CD14-positive monocyte (primary cell): Measurements from ENCODE around the gene PRKCA. TPM values are rescaled to one million over a fixed set of nuclear protein-coding genes. Genes with fewer than 3 reads are reported as not detected.

Experiments
- DNase-seq, 3 donors: peaks; one replicate each; pipeline ENCODE4 v3.0.0-alpha.2; 2011 to 2022
- H2AFZ ChIP-seq: 2 replicates; pipeline ENCODE4 v1.6.0; 2012; ENCODE audit warnings: mild to moderate bottlenecking, low read depth, low read length, inconsistent platforms; ENCODE audit not compliant: insufficient read depth, poor library complexity, severe bottlenecking
- H3K27ac ChIP-seq, 2 donors: 1 replicate in 1 of 2; 2 replicates in 1 of 2; pipeline ENCODE4 v1.5.1; 2012 to 2013; ENCODE audit warnings: low read length in 2 of 2, control low read depth in 1 of 2, inconsistent platforms in 1 of 2, low read depth in 1 of 2, mild to moderate bottlenecking in 1 of 2
- H3K27me3 ChIP-seq, 2 donors: one replicate each; pipeline versions ENCODE4 v1.6.0 to v1.6.1; 2011 to 2013; ENCODE audit warnings: low read length in 2 of 2; ENCODE audit not compliant: control insufficient read depth in 2 of 2, insufficient read depth in 2 of 2
- H3K36me3 ChIP-seq, 2 donors: replicated peaks in 1 of 2; 1 replicate in 1 of 2; 2 replicates in 1 of 2; pipeline versions ENCODE4 v1.5.1 to v1.6.1; 2012 to 2013; ENCODE audit warnings: low read length in 2 of 2, control low read depth in 1 of 2, inconsistent platforms in 1 of 2, mild to moderate bottlenecking in 1 of 2; ENCODE audit not compliant: insufficient read depth in 2 of 2, control insufficient read depth in 1 of 2
- H3K4me1 ChIP-seq, 2 donors: 1 replicate in 1 of 2; 2 replicates in 1 of 2; pipeline versions ENCODE4 v1.5.1 to v1.6.1; 2012 to 2013; ENCODE audit warnings: low read length in 2 of 2, control low read depth in 1 of 2, inconsistent platforms in 1 of 2, mild to moderate bottlenecking in 1 of 2, moderate library complexity in 1 of 2; ENCODE audit not compliant: insufficient read depth in 2 of 2, control insufficient read depth in 1 of 2
- H3K4me2 ChIP-seq: replicated peaks from 2 replicates; pipeline ENCODE3; 2012; ENCODE audit warnings: low read length, moderate library complexity, mild to moderate bottlenecking; ENCODE audit not compliant: poor library complexity, severe bottlenecking; ENCODE audit errors: extremely low read depth
- H3K4me3 ChIP-seq, 3 experiments: fragments of 200-600 bp in 1 of 3; sonication (generic) in 1 of 3; replicated peaks in 1 of 3; 1 replicate in 2 of 3; 2 replicates in 1 of 3; pipeline ENCODE4 v1.5.1; 2011 to 2013; ENCODE audit warnings: low read length in 3 of 3, mild to moderate bottlenecking in 3 of 3, control low read depth in 2 of 3, low read depth in 2 of 3, inconsistent platforms in 1 of 3, moderate library complexity in 1 of 3
- H3K79me2 ChIP-seq: 2 replicates; pipeline ENCODE4 v1.6.0; 2012; ENCODE audit warnings: mild to moderate bottlenecking, control low read depth, inconsistent platforms, low read length, moderate library complexity; ENCODE audit not compliant: insufficient read depth
- H3K9ac ChIP-seq: 2 replicates; pipeline ENCODE4 v1.6.0; 2017; ENCODE audit warnings: low read length, mild to moderate bottlenecking; ENCODE audit not compliant: insufficient read depth, poor library complexity, severe bottlenecking
- H3K9me3 ChIP-seq, 2 donors: replicated peaks in 1 of 2; 1 replicate in 1 of 2; 2 replicates in 1 of 2; pipeline versions ENCODE4 v1.5.1 to v1.6.1; 2012 to 2013; ENCODE audit warnings: low read length in 2 of 2, control low read depth in 1 of 2; ENCODE audit not compliant: control insufficient read depth in 1 of 2, insufficient read depth in 1 of 2
- H4K20me1 ChIP-seq: 2 replicates; pipeline ENCODE4 v1.6.0; 2012; ENCODE audit warnings: mild to moderate bottlenecking, low read length, control low read depth, moderate library complexity; ENCODE audit not compliant: insufficient read depth
- H3K27ac Mint-ChIP-seq, 7 donors: one replicate each; pipeline ENCODE4 v1.8.0; 2020; ENCODE audit warnings: mild to moderate bottlenecking in 7 of 7, mixed read lengths in 7 of 7, moderate library complexity in 6 of 7, inconsistent platforms in 2 of 7
- H3K27me3 Mint-ChIP-seq, 3 donors: one replicate each; pipeline ENCODE4 v1.8.0; 2021 to 2022; ENCODE audit warnings: low read depth in 3 of 3, mild to moderate bottlenecking in 3 of 3, mixed read lengths in 3 of 3, moderate library complexity in 3 of 3, inconsistent platforms in 1 of 3
- H3K36me3 Mint-ChIP-seq, 2 donors: one replicate each; pipeline ENCODE4 v1.8.0; 2020; ENCODE audit warnings: mixed read lengths in 2 of 2, inconsistent platforms in 1 of 2, mild to moderate bottlenecking in 1 of 2
- H3K4me1 Mint-ChIP-seq: one replicate; pipeline ENCODE4 v1.8.0; 2020; ENCODE audit warnings: mild to moderate bottlenecking, mixed read lengths
- H3K4me3 Mint-ChIP-seq, 2 donors: one replicate each; pipeline ENCODE4 v1.8.0; 2020; ENCODE audit warnings: mild to moderate bottlenecking in 2 of 2, mixed read lengths in 2 of 2, moderate library complexity in 1 of 2
- H3K9me3 Mint-ChIP-seq, 7 donors: one replicate each; pipeline ENCODE4 v1.8.0; 2020 to 2022; ENCODE audit warnings: mixed read lengths in 7 of 7, mild to moderate bottlenecking in 6 of 7, moderate library complexity in 6 of 7, inconsistent platforms in 2 of 7
- WGBS: methylation state at CpG from one replicate; pipeline ENCODE4 v1.1.5; 2013; ENCODE audit warnings: missing lambda C conversion rate; ENCODE audit not compliant: insufficient coverage; 5-methylcytosine and 5-hydroxymethylcytosine counted together
- intact Hi-C, 2 donors: fragments of 100-400 bp; cut with micrococcal nuclease; formaldehyde crosslinking; loops; one replicate each; pipeline versions ENCODE4 v1.15.0 to v1.15.1; 2023
- polyA plus RNA-seq, 3 donors: library from polyadenylated mRNA; depleted of rRNA in 1 of 3; unstranded in 2 of 3; stranded (reverse) in 1 of 3; fragments of 300-500 nt in 2 of 3; fragments of >200 nt in 1 of 3; fragmentation: Illumina TruSeq in 2 of 3; gene quantifications; 1 replicate in 2 of 3; 2 replicates in 1 of 3; pipeline ENCODE4 v1.2.3, GENCODE V29; 2012 to 2021
- TF ChIP-seq, protein P1 (sequence below): fragments of 200-600 bp; IDR thresholded peaks from one replicate; pipeline ENCODE4 v1.8.0; 2022; ENCODE audit warnings: antibody characterized with exemption, mild to moderate bottlenecking

The PRKCA gene
- polyA plus RNA-seq, 3 donors, result 0.22 to 7.1 (median 0.30) TPM

DNA sequence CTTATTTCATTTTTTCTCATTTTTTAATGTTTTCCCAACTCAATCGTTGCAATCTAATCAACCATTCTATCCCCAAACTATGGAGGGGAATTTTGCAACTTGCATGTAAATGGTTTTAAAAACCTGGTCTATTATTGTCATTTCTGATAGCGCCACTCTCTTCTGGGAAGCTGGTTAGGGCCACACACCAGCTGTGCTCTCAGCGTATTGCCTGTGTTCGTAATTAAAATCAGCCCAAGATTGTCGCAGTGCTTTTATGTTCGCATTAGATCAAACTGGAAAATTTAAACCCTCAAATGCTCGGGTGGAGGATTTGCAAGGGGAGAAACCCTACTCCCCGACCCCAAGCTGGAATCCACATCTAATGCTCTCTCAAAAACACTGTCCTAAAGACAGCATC lies 409.0 kb downstream of the PRKCA start:
- intact Hi-C loops, result no loop called here
- H3K9me3 Mint-ChIP-seq, result no peaks in the 10 kb centered on the region

DNA sequence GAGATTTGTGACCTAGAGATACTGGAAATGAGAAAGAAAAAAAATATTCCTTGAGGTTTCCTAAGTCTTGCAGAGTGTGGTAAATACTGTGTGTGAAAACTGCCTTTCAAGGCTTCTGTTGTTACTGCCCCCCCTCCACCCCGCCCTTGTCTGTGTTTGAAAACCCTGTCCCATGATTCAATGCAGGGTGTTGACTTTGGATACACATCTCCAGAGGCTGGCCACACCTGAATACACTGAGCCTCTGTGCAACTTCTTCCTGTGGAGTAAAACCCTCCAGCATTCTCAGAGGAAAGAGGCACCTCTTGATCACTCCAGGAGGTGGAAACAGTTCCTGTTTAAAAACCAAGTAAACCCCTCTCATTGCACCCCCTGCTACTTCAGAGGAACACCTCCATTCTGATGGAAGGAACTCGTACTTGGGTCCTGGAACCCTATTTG lies 409.5 kb downstream of the PRKCA start:
- Histone ChIP-seq H3K27ac (no peak overlapping the region), H3K27me3 (no peaks in the 10 kb centered on the region), H3K36me3 (peaks cover 0 to 3% of the 10 kb centered on the region in 2 donors), H3K9me3 (no peaks in the 10 kb centered on the region), H3K79me2 (no peaks in the 10 kb centered on the region), H3K9ac (no peak overlapping the region), H2AFZ (no peak overlapping the region), H3K4me3 (no peak overlapping the region), H4K20me1 (no peaks in the 10 kb centered on the region), H3K4me2 (no peak overlapping the region), H3K4me1 (no peaks in the 10 kb centered on the region)
- TF ChIP-seq, protein P1, sequence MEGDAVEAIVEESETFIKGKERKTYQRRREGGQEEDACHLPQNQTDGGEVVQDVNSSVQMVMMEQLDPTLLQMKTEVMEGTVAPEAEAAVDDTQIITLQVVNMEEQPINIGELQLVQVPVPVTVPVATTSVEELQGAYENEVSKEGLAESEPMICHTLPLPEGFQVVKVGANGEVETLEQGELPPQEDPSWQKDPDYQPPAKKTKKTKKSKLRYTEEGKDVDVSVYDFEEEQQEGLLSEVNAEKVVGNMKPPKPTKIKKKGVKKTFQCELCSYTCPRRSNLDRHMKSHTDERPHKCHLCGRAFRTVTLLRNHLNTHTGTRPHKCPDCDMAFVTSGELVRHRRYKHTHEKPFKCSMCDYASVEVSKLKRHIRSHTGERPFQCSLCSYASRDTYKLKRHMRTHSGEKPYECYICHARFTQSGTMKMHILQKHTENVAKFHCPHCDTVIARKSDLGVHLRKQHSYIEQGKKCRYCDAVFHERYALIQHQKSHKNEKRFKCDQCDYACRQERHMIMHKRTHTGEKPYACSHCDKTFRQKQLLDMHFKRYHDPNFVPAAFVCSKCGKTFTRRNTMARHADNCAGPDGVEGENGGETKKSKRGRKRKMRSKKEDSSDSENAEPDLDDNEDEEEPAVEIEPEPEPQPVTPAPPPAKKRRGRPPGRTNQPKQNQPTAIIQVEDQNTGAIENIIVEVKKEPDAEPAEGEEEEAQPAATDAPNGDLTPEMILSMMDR, result no peak
- WGBS, result 10% methylated on average over 2 of the region's 2 CpGs
- intact Hi-C loops, result no loop called here
- Mint-ChIP-seq H3K4me3 (no peak overlapping the region), H3K9me3 (no peaks in the 10 kb centered on the region), H3K27me3 (peaks cover 0 to 2% (median 0%) of the 10 kb centered on the region in 3 donors), H3K4me1 (no peaks in the 10 kb centered on the region), H3K36me3 (peaks cover 12 to 26% of the 10 kb centered on the region in 2 donors), H3K27ac (no peak overlapping the region)
- no peak for DNase-seq

More for the DNA sequence above, 409.0 kb downstream of the PRKCA start:
- Histone ChIP-seq H3K27me3 (no peaks in the 10 kb centered on the region), H3K9ac (no peak overlapping the region), H3K9me3 (no peaks in the 10 kb centered on the region), H3K36me3 (no peaks in the 10 kb centered on the region), H4K20me1 (no peaks in the 10 kb centered on the region), H3K79me2 (no peaks in the 10 kb centered on the region), H3K4me3 (no peak overlapping the region), H3K27ac (no peak overlapping the region), H3K4me1 (no peaks in the 10 kb centered on the region), H3K4me2 (no peak overlapping the region), H2AFZ (no peak overlapping the region)
- DNase-seq, result no peak
- Mint-ChIP-seq H3K36me3 (peaks cover 12 to 26% of the 10 kb centered on the region in 2 donors), H3K27ac (no peak overlapping the region), H3K4me1 (no peaks in the 10 kb centered on the region), H3K27me3 (peaks cover 0 to 3% (median 0%) of the 10 kb centered on the region in 3 donors), H3K4me3 (no peak overlapping the region)
- TF ChIP-seq, protein P1, result no peak
- 89% methylated on average over 5 of the region's 8 CpGs for WGBS
